GM10248 (cell line): ENCODE data around the gene MAGIX.
"Not testable (repeated sequence)": the region's sequence is repeated elsewhere in the genome, so short reads cannot be mapped to it uniquely, and the experiment has no call there.

Experiments used
- CTCF ChIA-PET: fragments of 300-600 bp; sonication (Branson Sonifier 250); formaldehyde crosslinking; extraction: SDS; loops from one replicate; lab custom pipeline; 2021; ENCODE audit warnings: antibody characterized with exemption; lab: Yijun Ruan, JAX
- POLR2A ChIA-PET: fragments of 350-650 bp; sonication (Branson Sonifier 250); formaldehyde crosslinking; extraction: SDS; loops from one replicate; lab custom pipeline; 2020; ENCODE audit warnings: antibody characterized with exemption; lab: Yijun Ruan, JAX
- DNase-seq: peaks from one replicate; pipeline ENCODE4 v3.0.0; 2012; ENCODE audit errors: extremely low spot score
- TF ChIP-seq, protein P1 (sequence below): IDR thresholded peaks from 2 replicates; pipeline ENCODE4 v1.5.1; 2012; ENCODE audit warnings: mild to moderate bottlenecking, low read depth; ENCODE audit errors: extremely low read depth, missing control alignments, control extremely low read depth

Gene MAGIX

DNA sequence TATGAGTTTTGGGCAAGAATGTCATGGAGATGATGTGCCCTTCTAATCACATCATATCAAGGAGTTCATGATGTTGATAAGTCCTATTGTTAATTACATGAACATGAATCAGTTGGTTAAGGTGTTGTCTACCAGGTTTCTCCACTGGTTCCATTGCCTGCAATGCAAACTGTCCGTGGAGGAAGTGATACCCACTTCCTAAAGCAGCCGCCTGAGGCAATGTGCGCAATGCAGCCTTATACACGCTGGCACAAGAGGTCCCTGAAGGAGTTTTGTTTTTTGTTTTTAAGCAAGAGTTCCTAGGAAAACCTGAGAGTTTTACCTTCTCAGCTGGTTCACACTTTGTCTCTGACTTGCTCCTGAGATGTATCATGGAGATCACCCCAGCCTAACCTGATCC lies 33.1 kb upstream of the MAGIX start:
- CTCF ChIA-PET, result no interaction called here
- TF ChIP-seq, protein P1, sequence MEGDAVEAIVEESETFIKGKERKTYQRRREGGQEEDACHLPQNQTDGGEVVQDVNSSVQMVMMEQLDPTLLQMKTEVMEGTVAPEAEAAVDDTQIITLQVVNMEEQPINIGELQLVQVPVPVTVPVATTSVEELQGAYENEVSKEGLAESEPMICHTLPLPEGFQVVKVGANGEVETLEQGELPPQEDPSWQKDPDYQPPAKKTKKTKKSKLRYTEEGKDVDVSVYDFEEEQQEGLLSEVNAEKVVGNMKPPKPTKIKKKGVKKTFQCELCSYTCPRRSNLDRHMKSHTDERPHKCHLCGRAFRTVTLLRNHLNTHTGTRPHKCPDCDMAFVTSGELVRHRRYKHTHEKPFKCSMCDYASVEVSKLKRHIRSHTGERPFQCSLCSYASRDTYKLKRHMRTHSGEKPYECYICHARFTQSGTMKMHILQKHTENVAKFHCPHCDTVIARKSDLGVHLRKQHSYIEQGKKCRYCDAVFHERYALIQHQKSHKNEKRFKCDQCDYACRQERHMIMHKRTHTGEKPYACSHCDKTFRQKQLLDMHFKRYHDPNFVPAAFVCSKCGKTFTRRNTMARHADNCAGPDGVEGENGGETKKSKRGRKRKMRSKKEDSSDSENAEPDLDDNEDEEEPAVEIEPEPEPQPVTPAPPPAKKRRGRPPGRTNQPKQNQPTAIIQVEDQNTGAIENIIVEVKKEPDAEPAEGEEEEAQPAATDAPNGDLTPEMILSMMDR, result no peak
- no peak for DNase-seq
- POLR2A ChIA-PET, result no interaction called here

DNA sequence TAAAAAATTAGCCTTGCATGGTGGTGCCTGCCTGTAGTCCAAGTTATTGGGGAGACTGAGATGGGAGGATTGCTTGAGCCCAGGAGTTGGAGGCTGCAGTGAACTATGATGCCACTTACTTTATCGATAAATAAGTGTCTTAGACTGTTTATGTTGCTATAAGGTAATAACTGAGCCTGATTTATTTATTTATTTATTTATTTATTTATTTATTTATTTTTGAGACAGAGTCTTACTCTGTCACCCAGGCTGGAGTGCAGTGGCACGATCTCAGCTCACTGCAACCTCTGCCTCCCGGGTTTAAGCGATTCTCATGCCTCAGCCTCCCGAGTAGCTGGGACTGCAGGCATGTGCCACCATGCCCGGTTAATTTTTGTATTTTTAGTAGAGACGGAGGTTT lies 30.3 kb upstream of the MAGIX start:
- POLR2A ChIA-PET, DNase-seq, CTCF ChIA-PET: not testable (repeated sequence)

- no peak for DNase-seq
- TF ChIP-seq, protein P1, result no peak
- ChIA-PET CTCF (interaction anchor here (1.3 kb wide), 1 partner anchor 59 kb away, joined by 4 read pairs; no protein-coding TSS in a partner anchor), POLR2A (no interaction called here)
Measured at GRCh38 chrX:49133759-49134158, 28.8 kb upstream of the MAGIX start.

DNA sequence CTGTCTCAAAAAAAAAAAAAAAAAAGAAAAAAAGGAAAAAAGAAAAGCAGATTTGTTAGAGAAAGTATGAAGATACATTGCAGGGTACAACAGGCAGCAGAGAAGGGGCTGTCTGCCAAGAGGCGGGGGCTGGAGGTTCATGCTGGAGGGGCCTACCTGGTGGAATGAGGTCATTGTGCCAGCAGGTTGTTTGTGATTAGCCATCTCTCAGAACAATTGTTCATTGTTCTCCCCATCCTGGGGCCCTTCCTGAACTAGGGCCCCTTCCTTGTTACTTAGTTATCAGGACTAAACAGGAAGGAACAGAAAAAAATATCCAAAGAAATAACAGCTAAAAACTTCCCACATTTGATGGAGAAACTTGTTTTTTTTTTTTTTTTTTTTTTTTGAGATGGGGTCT lies 25.1 kb upstream of the MAGIX start:
- POLR2A ChIA-PET, result interaction anchor here (0.6 kb wide), 1 partner anchor 94 kb away, joined by 5 read pairs; the partner anchor contains the start of gene TFE3
- CTCF ChIA-PET, result interaction anchor here (0.9 kb wide), 1 partner anchor 18 kb away, joined by 4 read pairs; no protein-coding TSS in a partner anchor
- DNase-seq, result no peak
- TF ChIP-seq, protein P1, result no peak

DNA sequence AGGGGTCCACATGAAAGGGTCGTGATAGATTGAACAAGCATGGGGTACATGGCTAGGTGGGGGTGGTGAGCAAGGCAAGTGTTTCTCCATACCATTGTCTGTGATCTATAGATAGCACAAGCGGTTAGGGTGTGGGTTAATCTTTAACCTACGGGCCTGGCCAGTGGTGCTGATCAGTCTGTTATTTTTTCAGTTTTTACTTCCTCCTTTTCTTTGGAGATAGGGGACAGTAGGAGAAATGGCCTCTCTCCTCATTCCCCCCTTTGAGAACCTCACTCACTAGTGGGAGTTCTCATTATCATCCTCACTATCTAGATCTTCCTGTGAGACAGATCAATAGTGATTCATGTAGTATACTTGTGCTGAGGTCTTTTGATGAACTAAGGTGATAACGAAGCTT lies 22.8 kb upstream of the MAGIX start:
- TF ChIP-seq, protein P1, result no peak
- CTCF ChIA-PET, result no interaction called here
- POLR2A ChIA-PET, result no interaction called here
- DNase-seq, result no peak

GRCh38 chrX:49142264-49142663 lies 20.3 kb upstream of the MAGIX start:
- DNase-seq, POLR2A ChIA-PET: not testable (repeated sequence)
- CTCF ChIA-PET, result interaction anchor here (0.7 to 3.0 kb wide), 4 partner anchors 9 to 29 kb away, joined by 3 to 17 read pairs (median 5); no protein-coding TSS in a partner anchor
- TF ChIP-seq, protein P1, result peak; percentile 43

DNA sequence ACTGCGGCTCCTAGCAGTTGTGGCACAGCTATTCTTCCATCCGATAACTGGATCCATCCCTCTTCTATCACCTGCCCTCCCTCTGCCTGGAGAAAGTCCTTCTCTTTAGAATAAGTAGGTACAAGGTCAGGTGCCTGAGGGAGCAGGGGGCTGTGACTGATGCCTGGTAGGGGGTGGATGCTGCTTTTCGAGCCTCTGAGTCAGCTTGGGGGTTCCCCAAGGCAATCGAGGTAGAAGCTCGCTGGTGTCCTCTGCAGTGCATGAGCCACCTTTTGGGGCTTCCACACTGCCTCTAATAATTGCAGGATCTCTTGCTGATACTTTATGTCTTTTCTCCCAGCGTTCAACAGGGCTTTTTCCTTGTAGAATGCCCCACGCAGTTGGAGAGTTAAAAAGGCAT lies 19.4 kb upstream of the MAGIX start:
- DNase-seq, POLR2A ChIA-PET: not testable (repeated sequence)
- CTCF ChIA-PET, result interaction anchor here (0.8 to 3.0 kb wide), 3 partner anchors 12 to 14 kb away, joined by 3 to 17 read pairs (median 6); no protein-coding TSS in a partner anchor

GRCh38 chrX:49147282-49147681 lies 15.3 kb upstream of the MAGIX start:
- ChIA-PET POLR2A (no interaction called here), CTCF (interaction anchor here (3.1 kb wide), 1 partner anchor 8 kb away, joined by 14 read pairs; no protein-coding TSS in a partner anchor)
- DNase-seq, result no peak
- TF ChIP-seq, protein P1, result no peak
